ENCODE measurements around the gene LPAR5.

LPAR5 gene

GRCh38 chr12:6635375-6635855, 344 bp downstream of the LPAR5 start:
- Histone ChIP-seq H3K9me3 (ENCODE audit: control insufficient read depth, low read length) (no peaks in the 10 kb centered on the region), H3K9ac (ENCODE audit: low read length) (no peak overlapping the region), H3K36me3 (ENCODE audit: control insufficient read depth, insufficient read depth, low read length, severe bottlenecking) (no peaks in the 10 kb centered on the region), H3K4me1 (ENCODE audit: control insufficient read depth, insufficient read depth, low read length) (no peaks in the 10 kb centered on the region), H3K4me3 (ENCODE audit: low read length) (no peak overlapping the region), H3K27me3 (replicated peaks; ENCODE audit: control insufficient read depth, insufficient read depth, low read length) (peaks cover 31% of the 10 kb centered on the region)
- DNase-seq (ENCODE audit: low read depth): no peak

- H3K36me3 ChIP-seq (ENCODE audit: control insufficient read depth, insufficient read depth, low read length, severe bottlenecking): no peaks in the 10 kb centered on the region
- no peaks in the 10 kb centered on the region for H3K9me3 ChIP-seq (ENCODE audit: control insufficient read depth, low read length)
- no peak overlapping the region for H3K9ac ChIP-seq (ENCODE audit: low read length)
- H3K27me3 ChIP-seq (replicated peaks; ENCODE audit: control insufficient read depth, insufficient read depth, low read length): peaks cover 20% of the 10 kb centered on the region
- no peak overlapping the region for H3K4me3 ChIP-seq (ENCODE audit: low read length)
- no peak for DNase-seq (ENCODE audit: low read depth)
- no peaks in the 10 kb centered on the region for H3K4me1 ChIP-seq (ENCODE audit: control insufficient read depth, insufficient read depth, low read length)
Observed at GRCh38 chr12:6632026-6632983, 3.5 kb downstream of the LPAR5 start.

DNA sequence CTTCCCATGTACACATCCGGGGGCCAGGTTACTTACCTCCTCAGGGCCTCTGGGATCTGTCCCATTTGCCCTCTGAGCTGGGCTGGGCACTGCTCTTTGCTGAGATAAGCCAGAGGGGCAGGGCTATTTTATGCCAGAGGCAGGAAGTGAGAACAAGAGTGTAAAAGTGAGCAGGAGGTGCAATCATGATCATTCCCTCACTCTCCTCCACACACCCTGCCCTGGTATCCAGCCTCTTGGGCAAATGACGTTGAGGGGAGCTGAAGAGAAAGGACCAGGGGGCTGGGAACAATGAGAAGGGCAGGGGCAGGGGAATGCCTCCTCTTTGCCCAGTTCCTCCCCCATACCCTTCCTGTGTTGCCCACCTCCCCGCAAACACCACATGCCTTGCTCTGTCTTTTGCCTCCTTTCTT, 4.2 kb downstream of the LPAR5 start:
- no peak overlapping the region for H3K4me3 ChIP-seq (ENCODE audit: low read length)
- H3K4me1 ChIP-seq (ENCODE audit: control insufficient read depth, insufficient read depth, low read length): no peaks in the 10 kb centered on the region
- no peak overlapping the region for H3K9ac ChIP-seq (ENCODE audit: low read length)
- peaks cover 20% of the 10 kb centered on the region for H3K27me3 ChIP-seq (replicated peaks; ENCODE audit: control insufficient read depth, insufficient read depth, low read length)
- DNase-seq (ENCODE audit: low read depth): no peak
- no peaks in the 10 kb centered on the region for H3K9me3 ChIP-seq (ENCODE audit: control insufficient read depth, low read length)
- no peaks in the 10 kb centered on the region for H3K36me3 ChIP-seq (ENCODE audit: control insufficient read depth, insufficient read depth, low read length, severe bottlenecking)

GRCh38 chr12:6630736-6631135, 5.0 kb downstream of the LPAR5 start:
- no peak for DNase-seq (ENCODE audit: low read depth)
- Histone ChIP-seq H3K4me3 (ENCODE audit: low read length) (no peak overlapping the region), H3K9me3 (ENCODE audit: control insufficient read depth, low read length) (no peaks in the 10 kb centered on the region), H3K27me3 (replicated peaks; ENCODE audit: control insufficient read depth, insufficient read depth, low read length) (peaks cover 15% of the 10 kb centered on the region), H3K9ac (ENCODE audit: low read length) (no peak overlapping the region), H3K36me3 (ENCODE audit: control insufficient read depth, insufficient read depth, low read length, severe bottlenecking) (no peaks in the 10 kb centered on the region), H3K4me1 (ENCODE audit: control insufficient read depth, insufficient read depth, low read length) (no peaks in the 10 kb centered on the region)

- Histone ChIP-seq H3K9me3 (ENCODE audit: control insufficient read depth, low read length) (no peaks in the 10 kb centered on the region), H3K36me3 (ENCODE audit: control insufficient read depth, insufficient read depth, low read length, severe bottlenecking) (no peaks in the 10 kb centered on the region), H3K9ac (ENCODE audit: low read length) (no peak overlapping the region), H3K4me3 (ENCODE audit: low read length) (no peak overlapping the region), H3K4me1 (ENCODE audit: control insufficient read depth, insufficient read depth, low read length) (no peaks in the 10 kb centered on the region), H3K27me3 (replicated peaks; ENCODE audit: control insufficient read depth, insufficient read depth, low read length) (peaks cover 9% of the 10 kb centered on the region)
- no peak for DNase-seq (ENCODE audit: low read depth)
Observed at GRCh38 chr12:6627616-6628015, 8.1 kb downstream of the LPAR5 start.

- H3K36me3 ChIP-seq (ENCODE audit: control insufficient read depth, insufficient read depth, low read length, severe bottlenecking): no peaks in the 10 kb centered on the region
- DNase-seq (ENCODE audit: low read depth): no peak
Observed at GRCh38 chr12:6626654-6627283, 9.0 kb downstream of the LPAR5 start.

GRCh38 chr12:6620885-6621274, 14.9 kb downstream of the LPAR5 start:
- H3K36me3 ChIP-seq (ENCODE audit: control insufficient read depth, insufficient read depth, low read length, severe bottlenecking): no peaks in the 10 kb centered on the region
- no peaks in the 10 kb centered on the region for H3K9me3 ChIP-seq (ENCODE audit: control insufficient read depth, low read length)
- H3K4me1 ChIP-seq (ENCODE audit: control insufficient read depth, insufficient read depth, low read length): no peaks in the 10 kb centered on the region
- peak overlapping the region; percentile 53 for H3K4me3 ChIP-seq (ENCODE audit: low read length)
- H3K9ac ChIP-seq (ENCODE audit: low read length): peak overlapping the region; percentile 39
- no peak for DNase-seq (ENCODE audit: low read depth)
- peaks cover 4% of the 10 kb centered on the region for H3K27me3 ChIP-seq (replicated peaks; ENCODE audit: control insufficient read depth, insufficient read depth, low read length)

More at GRCh38 chr12:6626654-6627283, 9.0 kb downstream of the LPAR5 start:
- Histone ChIP-seq H3K4me1 (ENCODE audit: control insufficient read depth, insufficient read depth, low read length) (no peaks in the 10 kb centered on the region), H3K9ac (ENCODE audit: low read length) (no peak overlapping the region), H3K27me3 (replicated peaks; ENCODE audit: control insufficient read depth, insufficient read depth, low read length) (peaks cover 8% of the 10 kb centered on the region), H3K9me3 (ENCODE audit: control insufficient read depth, low read length) (no peaks in the 10 kb centered on the region), H3K4me3 (ENCODE audit: low read length) (no peak overlapping the region)

DNA sequence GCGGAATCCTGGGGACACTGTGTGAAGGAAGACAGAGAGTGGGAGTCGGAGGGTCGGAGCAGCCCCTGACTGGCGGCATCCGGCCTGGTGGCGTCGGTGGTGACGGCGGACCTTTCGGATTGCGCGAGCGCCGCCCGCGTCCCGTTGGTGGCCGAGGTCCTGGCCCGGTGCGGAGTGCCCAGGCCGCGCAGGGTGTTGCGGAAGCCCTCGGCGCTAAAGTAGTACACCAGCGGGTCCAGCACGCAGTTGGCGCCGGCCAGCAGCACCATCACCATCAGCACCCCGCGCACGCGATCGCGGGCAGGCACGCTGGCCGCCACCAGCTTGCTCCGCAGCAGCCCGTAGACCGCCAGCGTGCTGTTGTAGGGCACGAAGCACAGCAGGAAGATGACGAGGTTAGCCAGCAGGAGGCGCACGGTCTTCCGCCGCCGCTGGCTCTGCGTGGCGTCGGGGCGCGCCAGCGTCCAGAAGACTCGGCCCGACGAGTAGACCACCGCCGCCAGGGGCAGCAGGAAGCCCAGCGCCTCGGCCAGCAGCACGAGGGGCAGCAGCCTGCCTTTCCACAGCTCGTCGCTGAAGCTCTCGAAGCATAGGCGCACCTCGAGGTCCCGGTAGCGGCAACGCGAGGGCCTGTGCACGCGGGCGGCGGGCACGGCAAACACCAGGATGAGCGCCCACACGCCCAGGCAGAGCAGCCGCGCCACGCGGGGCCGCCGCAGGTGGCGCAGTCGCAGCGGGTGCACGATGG, 15.4 kb downstream of the LPAR5 start:
- Histone ChIP-seq H3K9me3 (ENCODE audit: control insufficient read depth, low read length) (no peaks in the 10 kb centered on the region), H3K4me3 (ENCODE audit: low read length) (peak overlapping the region; percentile 53), H3K27me3 (replicated peaks; ENCODE audit: control insufficient read depth, insufficient read depth, low read length) (peaks cover 4% of the 10 kb centered on the region), H3K9ac (ENCODE audit: low read length) (peak overlapping the region; percentile 39), H3K36me3 (ENCODE audit: control insufficient read depth, insufficient read depth, low read length, severe bottlenecking) (no peaks in the 10 kb centered on the region), H3K4me1 (ENCODE audit: control insufficient read depth, insufficient read depth, low read length) (no peaks in the 10 kb centered on the region)
- DNase-seq (ENCODE audit: low read depth): no peak

DNA sequence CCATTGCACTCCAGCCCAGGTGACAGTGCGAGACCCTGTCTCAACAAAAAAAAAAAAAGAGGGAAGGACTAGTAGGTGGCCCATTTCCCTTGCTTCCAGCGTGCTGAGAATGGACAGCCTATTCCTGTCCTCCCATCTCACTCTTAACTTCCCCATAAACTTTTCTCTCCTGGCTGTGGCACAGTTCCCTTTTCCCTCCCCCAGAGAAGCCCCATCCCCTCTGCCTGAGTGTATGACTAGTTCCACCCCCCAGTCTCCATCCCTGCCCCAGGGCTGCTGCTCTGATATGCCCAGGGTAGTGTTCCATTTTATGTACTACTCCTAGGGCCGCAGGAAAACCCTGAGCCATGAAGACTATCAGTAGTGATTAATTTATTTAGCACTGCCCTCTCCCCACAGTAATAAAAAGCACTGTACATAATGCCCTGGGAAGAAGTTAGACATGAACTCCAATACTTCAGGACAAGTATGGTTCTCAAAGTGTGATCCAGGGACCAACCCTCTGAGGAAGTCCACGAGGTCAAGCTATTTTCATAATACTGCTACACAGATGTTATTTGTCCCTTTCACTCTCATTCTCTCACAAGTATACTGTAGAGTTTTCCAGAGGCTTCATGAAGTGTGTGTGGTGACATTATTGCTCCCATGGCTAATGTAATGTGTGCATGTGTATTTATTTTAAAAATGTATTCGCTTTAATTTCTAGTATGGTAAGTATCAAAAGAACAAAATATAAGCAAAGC, 17.1 kb downstream of the LPAR5 start:
- H3K9ac ChIP-seq (ENCODE audit: low read length): no peak overlapping the region
- H3K27me3 ChIP-seq (replicated peaks; ENCODE audit: control insufficient read depth, insufficient read depth, low read length): peaks cover 4% of the 10 kb centered on the region
- H3K4me1 ChIP-seq (ENCODE audit: control insufficient read depth, insufficient read depth, low read length): peaks cover 5% of the 10 kb centered on the region
- H3K9me3 ChIP-seq (ENCODE audit: control insufficient read depth, low read length): no peaks in the 10 kb centered on the region
- no peak for DNase-seq (ENCODE audit: low read depth)
- no peaks in the 10 kb centered on the region for H3K36me3 ChIP-seq (ENCODE audit: control insufficient read depth, insufficient read depth, low read length, severe bottlenecking)
- no peak overlapping the region for H3K4me3 ChIP-seq (ENCODE audit: low read length)

DNA sequence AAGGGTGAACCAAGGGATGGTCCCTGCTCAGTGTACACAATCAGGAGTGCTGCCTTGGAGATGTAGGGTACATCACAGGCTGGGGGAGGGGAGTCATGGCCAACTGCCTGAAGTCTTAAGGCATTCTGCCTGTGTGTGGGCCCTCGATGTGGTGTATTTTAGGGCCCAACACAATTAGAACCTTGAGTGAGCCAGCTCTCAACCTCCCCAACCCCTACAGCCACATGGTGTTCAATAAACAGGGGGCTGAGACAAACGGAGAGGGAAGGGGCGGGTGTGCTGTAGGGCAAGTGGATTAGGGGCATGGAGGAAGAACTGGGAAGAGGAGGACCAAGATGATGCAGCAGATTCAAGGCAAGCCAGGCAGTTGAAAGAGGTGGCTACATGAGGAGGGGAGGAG, 20.0 kb downstream of the LPAR5 start:
- Histone ChIP-seq H3K4me3 (ENCODE audit: low read length) (no peak overlapping the region), H3K27me3 (replicated peaks; ENCODE audit: control insufficient read depth, insufficient read depth, low read length) (peaks cover 4% of the 10 kb centered on the region), H3K9me3 (ENCODE audit: control insufficient read depth, low read length) (no peaks in the 10 kb centered on the region), H3K9ac (ENCODE audit: low read length) (no peak overlapping the region), H3K4me1 (ENCODE audit: control insufficient read depth, insufficient read depth, low read length) (peaks cover 15% of the 10 kb centered on the region), H3K36me3 (ENCODE audit: control insufficient read depth, insufficient read depth, low read length, severe bottlenecking) (no peaks in the 10 kb centered on the region)
- DNase-seq (ENCODE audit: low read depth): no peak
